OCI-LY3 (cell line): ENCODE results near the gene RAB36.

Source experiments
- H2AFZ ChIP-seq: fragments of 200-600, 300-600 bp; shearing (Covaris generic); 2 replicates; pipeline ENCODE4 v1.6.0; 2014; ENCODE audit warnings: antibody characterized with exemption, low read depth, low read length
- H3K27ac ChIP-seq: fragments of 200-600, 300-600 bp; sonication (generic); 2 replicates; pipeline ENCODE4 v1.5.1; 2014; ENCODE audit warnings: mild to moderate bottlenecking, low read length, moderate library complexity, mixed read lengths
- H3K27me3 ChIP-seq: fragments of 200-600, 300-600 bp; sonication (generic); 2 replicates; pipeline ENCODE4 v1.6.1; 2014; ENCODE audit warnings: low read depth, low read length, mixed read lengths
- H3K36me3 ChIP-seq: fragments of 200-600, 300-600 bp; sonication (generic); replicated peaks from 2 replicates; pipeline ENCODE3; 2014; ENCODE audit warnings: low read depth, low read length, mixed read lengths
- H3K4me1 ChIP-seq: fragments of 300-600, 200-600 bp; sonication (generic); 2 replicates; pipeline ENCODE4 v1.6.1; 2014; ENCODE audit warnings: low read length, mixed read lengths
- H3K4me2 ChIP-seq: fragments of 200-600, 300-600 bp; sonication (generic); 2 replicates; pipeline ENCODE4 v1.6.1; 2014; ENCODE audit warnings: low read length, mixed read lengths
- H3K4me3 ChIP-seq: fragments of 300-600, 200-600 bp; sonication (generic); 2 replicates; pipeline ENCODE4 v1.5.1; 2014; ENCODE audit warnings: antibody characterized with exemption, mild to moderate bottlenecking, low read length, moderate library complexity
- H3K79me2 ChIP-seq: fragments of 300-600, 200-600 bp; shearing (Covaris generic); 2 replicates; pipeline ENCODE4 v1.6.1; 2014; ENCODE audit warnings: mild to moderate bottlenecking, low read length, mixed read lengths
- H3K9ac ChIP-seq: fragments of 300-600, 200-600 bp; shearing (Covaris generic); 2 replicates; pipeline ENCODE4 v1.6.0; 2014; ENCODE audit warnings: mild to moderate bottlenecking, low read length, moderate library complexity
- H3K9me3 ChIP-seq: fragments of 200-600, 300-600 bp; shearing (Covaris generic); 2 replicates; pipeline ENCODE4 v1.6.1; 2014; ENCODE audit warnings: low read length, mixed read lengths; ENCODE audit not compliant: insufficient read depth
- H4K20me1 ChIP-seq: fragments of 200-600, 300-600 bp; sonication (generic); 2 replicates; pipeline ENCODE4 v1.6.1; 2016; ENCODE audit warnings: low read length, mixed read lengths; ENCODE audit not compliant: insufficient read depth
- EZH2phosphoT487 ChIP-seq: fragments of 200-600 bp; shearing (Covaris generic); IDR thresholded peaks from 2 replicates; pipeline ENCODE4 v1.6.1; 2018; ENCODE audit warnings: antibody characterized with exemption, mixed run types, low read depth
- TF ChIP-seq, protein P1 (sequence below): fragments of 200-600, 300-600 bp; sonication (generic); IDR thresholded peaks from 2 replicates; pipeline ENCODE4 v1.5.1; 2014; ENCODE audit warnings: antibody characterized with exemption, low read length, low read depth

RAB36 gene

DNA sequence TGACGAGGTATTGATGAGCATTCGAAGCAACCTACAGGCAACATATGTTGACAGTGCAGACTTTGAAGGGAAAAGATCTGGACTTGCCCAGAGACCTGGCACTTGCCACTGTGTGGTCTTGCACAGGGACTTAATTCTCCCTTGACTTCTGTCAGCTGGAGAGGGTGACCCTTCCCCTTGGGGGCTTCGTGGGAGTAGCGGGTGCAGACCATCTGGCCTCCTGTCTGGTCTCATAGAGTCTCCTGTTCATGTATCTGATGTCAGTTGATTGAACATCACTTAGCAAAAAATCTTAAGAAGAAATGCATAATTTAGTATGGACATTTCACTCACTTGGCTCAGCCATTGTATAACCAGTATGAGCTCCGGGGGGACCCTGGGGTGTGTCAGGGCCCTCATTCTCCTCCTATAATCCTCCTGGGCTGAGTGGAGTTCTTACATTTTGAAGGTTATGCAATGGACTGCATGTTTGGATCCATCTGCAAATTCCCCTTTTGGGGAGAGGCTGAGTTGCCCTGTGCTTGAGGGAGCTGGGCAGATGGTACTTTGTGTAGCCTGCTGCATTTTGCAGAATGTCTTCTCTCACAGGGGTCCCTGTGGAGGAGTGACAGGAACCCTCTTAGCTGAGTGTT is 48.0 kb downstream of the RAB36 start:
- H3K27me3 ChIP-seq = no peaks in the 10 kb centered on the region
- no peaks in the 10 kb centered on the region for H4K20me1 ChIP-seq
- H3K4me1 ChIP-seq = no peaks in the 10 kb centered on the region
- H3K36me3 ChIP-seq = no peaks in the 10 kb centered on the region
- no peak overlapping the region for H3K27ac ChIP-seq
- no peak overlapping the region for H3K9ac ChIP-seq
- no peak overlapping the region for H3K4me2 ChIP-seq
- H2AFZ ChIP-seq = no peak overlapping the region
- H3K9me3 ChIP-seq = no peaks in the 10 kb centered on the region
- H3K4me3 ChIP-seq = no peak overlapping the region
- TF ChIP-seq, protein P1, sequence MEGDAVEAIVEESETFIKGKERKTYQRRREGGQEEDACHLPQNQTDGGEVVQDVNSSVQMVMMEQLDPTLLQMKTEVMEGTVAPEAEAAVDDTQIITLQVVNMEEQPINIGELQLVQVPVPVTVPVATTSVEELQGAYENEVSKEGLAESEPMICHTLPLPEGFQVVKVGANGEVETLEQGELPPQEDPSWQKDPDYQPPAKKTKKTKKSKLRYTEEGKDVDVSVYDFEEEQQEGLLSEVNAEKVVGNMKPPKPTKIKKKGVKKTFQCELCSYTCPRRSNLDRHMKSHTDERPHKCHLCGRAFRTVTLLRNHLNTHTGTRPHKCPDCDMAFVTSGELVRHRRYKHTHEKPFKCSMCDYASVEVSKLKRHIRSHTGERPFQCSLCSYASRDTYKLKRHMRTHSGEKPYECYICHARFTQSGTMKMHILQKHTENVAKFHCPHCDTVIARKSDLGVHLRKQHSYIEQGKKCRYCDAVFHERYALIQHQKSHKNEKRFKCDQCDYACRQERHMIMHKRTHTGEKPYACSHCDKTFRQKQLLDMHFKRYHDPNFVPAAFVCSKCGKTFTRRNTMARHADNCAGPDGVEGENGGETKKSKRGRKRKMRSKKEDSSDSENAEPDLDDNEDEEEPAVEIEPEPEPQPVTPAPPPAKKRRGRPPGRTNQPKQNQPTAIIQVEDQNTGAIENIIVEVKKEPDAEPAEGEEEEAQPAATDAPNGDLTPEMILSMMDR = no peak
- no peak for TF ChIP-seq EZH2phosphoT487
- no peaks in the 10 kb centered on the region for H3K79me2 ChIP-seq

DNA sequence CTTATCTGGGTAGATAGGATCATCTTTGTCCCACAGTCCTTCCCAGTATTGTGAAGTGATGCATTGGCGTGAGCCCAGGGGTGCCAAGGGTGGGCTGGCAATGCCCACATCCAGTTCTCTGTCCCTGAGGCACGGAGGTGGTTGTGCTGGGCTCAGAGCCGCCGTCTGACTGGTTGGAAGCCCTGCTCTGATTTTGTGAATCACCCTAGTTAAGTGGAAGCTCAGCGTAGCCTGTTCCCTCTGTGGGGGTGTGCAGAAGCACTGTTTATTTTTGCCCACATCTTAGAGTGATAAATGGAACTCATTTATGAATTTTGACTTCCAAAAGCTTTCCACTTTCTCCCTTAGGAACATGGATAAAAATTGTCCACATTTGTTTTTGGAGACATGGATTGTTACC is 48.6 kb downstream of the RAB36 start:
- no peak overlapping the region for H3K9ac ChIP-seq
- H4K20me1 ChIP-seq = no peaks in the 10 kb centered on the region
- no peaks in the 10 kb centered on the region for H3K9me3 ChIP-seq
- H2AFZ ChIP-seq = no peak overlapping the region
- H3K4me2 ChIP-seq = no peak overlapping the region
- no peak overlapping the region for H3K4me3 ChIP-seq
- TF ChIP-seq, protein P1 = no peak
- TF ChIP-seq EZH2phosphoT487 = no peak
- H3K36me3 ChIP-seq = no peaks in the 10 kb centered on the region
- no peaks in the 10 kb centered on the region for H3K79me2 ChIP-seq
- H3K27me3 ChIP-seq = no peaks in the 10 kb centered on the region
- H3K4me1 ChIP-seq = no peaks in the 10 kb centered on the region
- no peak overlapping the region for H3K27ac ChIP-seq

DNA sequence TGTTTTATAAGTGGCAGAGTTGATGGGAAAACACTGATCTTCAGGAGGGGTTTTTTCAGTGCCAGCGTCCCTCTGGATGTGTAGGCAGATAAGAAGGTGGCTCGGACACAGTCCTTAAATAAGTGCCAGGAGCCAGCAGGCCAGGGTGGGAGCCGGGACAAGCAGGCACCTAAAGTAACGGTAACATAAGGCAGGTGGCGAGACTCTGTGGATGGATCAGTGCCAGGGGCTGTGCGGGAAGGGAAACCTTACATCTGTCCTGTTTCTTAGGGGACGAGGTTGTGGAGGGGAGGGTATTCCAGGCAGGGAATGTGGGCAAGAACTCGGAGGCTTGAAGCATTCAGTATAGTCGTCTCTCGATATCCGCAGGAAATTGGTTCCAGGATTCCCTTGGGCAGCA is 50.9 kb downstream of the RAB36 start:
- H3K79me2 ChIP-seq = no peaks in the 10 kb centered on the region
- H3K27me3 ChIP-seq = no peaks in the 10 kb centered on the region
- no peaks in the 10 kb centered on the region for H3K36me3 ChIP-seq

DNA sequence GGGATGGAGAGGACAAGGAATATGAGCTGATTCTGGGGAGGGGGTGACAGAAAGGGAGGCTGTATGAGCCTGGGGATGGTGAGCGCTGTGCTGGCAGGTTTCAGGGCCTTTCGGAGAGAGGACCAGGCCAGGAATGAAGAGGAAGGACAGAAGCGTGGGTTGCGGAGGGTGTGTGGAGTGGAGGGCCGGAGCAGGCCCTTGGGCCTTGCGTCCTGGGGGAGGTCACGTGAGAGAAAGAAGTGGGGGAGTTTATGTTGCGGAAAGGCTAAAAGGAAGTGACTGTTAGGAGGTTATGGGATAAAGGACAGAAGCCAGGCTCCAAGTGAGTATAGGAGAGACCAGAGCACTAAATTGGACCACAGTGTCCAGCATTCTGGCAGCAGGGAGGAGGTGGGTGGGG is 52.6 kb downstream of the RAB36 start:
- Histone ChIP-seq H4K20me1 (no peaks in the 10 kb centered on the region), H3K4me3 (no peak overlapping the region), H3K36me3 (no peaks in the 10 kb centered on the region), H3K79me2 (no peaks in the 10 kb centered on the region), H3K4me2 (no peak overlapping the region), H2AFZ (no peak overlapping the region), H3K27me3 (no peaks in the 10 kb centered on the region), H3K4me1 (no peaks in the 10 kb centered on the region), H3K27ac (no peak overlapping the region), H3K9me3 (no peaks in the 10 kb centered on the region), H3K9ac (no peak overlapping the region)
- no peak for TF ChIP-seq EZH2phosphoT487
- TF ChIP-seq, protein P1 = no peak

More for the DNA sequence above, 50.9 kb downstream of the RAB36 start:
- no peak overlapping the region for H3K9ac ChIP-seq
- TF ChIP-seq, protein P1 = no peak
- no peak for TF ChIP-seq EZH2phosphoT487
- no peaks in the 10 kb centered on the region for H4K20me1 ChIP-seq
- no peaks in the 10 kb centered on the region for H3K4me1 ChIP-seq
- H3K27ac ChIP-seq = no peak overlapping the region
- H3K4me2 ChIP-seq = no peak overlapping the region
- H2AFZ ChIP-seq = no peak overlapping the region
- H3K9me3 ChIP-seq = no peaks in the 10 kb centered on the region
- no peak overlapping the region for H3K4me3 ChIP-seq
